C4-2B (cell line): Measurements from ENCODE around the gene KIAA0753.
"Not testable (repeated sequence)": the region's sequence is repeated elsewhere in the genome, so short reads cannot be mapped to it uniquely, and the experiment has no call there.

Experiments used
- H3K27ac ChIP-seq: fragments of 450-650 bp; 2 replicates; pipeline ENCODE4 v1.5.1; 2017
- ZFX ChIP-seq: fragments of 450-650 bp; IDR thresholded peaks from 2 replicates; pipeline ENCODE4 v1.6.1; 2017
- TF ChIP-seq, protein P1 (sequence below): fragments of 450-650 bp; conservative IDR thresholded peaks from 2 replicates; pipeline ENCODE4 v1.5.1; 2017; ENCODE audit warnings: mild to moderate bottlenecking

KIAA0753 gene

DNA sequence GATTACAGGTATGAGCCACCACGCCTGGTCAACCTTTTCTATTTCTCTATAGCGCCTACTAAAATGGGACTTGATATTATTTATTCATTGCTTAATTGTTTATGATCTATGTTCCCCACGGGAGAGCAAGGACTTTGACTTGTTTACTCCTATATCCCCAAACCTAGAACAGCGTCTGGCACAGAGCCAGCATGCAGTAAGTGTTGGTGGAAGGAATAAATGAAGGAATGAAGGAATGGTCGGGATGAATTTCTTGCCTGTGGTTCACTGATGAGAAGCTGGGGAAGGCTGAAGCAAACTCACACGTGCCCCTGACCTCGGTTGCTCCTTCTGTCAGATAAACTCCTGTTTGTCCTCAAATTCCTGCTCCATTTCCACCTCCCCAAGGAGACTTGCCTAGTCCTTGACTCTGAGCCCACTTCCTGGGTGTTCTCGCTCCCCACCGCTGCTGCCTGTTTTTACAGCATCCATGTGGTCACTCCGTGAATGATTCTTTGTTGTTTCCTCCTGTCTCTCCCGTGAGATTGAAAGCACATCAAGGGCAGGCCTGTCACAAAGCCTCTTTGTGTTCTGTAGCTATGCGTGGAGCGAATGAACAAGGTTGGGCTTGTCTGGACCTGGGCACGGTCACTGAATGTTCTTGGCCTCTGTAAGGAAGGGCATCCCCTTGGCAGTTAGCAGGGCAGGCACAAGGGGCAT is 28.4 kb upstream of the KIAA0753 start:
- no peak overlapping the region for H3K27ac ChIP-seq
- no peak for TF ChIP-seq ZFX
- TF ChIP-seq, protein P1, sequence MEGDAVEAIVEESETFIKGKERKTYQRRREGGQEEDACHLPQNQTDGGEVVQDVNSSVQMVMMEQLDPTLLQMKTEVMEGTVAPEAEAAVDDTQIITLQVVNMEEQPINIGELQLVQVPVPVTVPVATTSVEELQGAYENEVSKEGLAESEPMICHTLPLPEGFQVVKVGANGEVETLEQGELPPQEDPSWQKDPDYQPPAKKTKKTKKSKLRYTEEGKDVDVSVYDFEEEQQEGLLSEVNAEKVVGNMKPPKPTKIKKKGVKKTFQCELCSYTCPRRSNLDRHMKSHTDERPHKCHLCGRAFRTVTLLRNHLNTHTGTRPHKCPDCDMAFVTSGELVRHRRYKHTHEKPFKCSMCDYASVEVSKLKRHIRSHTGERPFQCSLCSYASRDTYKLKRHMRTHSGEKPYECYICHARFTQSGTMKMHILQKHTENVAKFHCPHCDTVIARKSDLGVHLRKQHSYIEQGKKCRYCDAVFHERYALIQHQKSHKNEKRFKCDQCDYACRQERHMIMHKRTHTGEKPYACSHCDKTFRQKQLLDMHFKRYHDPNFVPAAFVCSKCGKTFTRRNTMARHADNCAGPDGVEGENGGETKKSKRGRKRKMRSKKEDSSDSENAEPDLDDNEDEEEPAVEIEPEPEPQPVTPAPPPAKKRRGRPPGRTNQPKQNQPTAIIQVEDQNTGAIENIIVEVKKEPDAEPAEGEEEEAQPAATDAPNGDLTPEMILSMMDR, result no peak

DNA sequence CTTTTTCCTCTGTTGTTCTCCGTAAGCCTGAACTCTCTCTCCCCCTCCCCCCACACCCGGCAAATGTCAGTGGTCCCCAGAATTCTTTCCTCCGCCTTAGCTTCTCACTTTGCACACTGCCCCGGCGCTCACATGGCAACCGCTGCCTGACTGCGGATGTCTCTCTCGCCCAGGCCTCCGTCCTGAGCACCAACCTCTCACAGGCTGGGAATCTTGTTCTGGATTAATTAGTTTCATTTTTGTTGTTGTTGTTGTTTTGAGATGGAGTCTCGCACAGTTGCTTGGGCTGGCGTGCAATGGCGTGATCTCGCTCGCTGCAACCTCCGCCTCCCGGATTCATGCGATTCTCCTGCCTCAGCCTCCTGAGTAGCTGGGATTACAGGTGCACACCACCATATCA is 27.7 kb upstream of the KIAA0753 start:
- TF ChIP-seq, protein P1, result no peak
- TF ChIP-seq ZFX, result no peak
- H3K27ac ChIP-seq, result no peak overlapping the region

DNA sequence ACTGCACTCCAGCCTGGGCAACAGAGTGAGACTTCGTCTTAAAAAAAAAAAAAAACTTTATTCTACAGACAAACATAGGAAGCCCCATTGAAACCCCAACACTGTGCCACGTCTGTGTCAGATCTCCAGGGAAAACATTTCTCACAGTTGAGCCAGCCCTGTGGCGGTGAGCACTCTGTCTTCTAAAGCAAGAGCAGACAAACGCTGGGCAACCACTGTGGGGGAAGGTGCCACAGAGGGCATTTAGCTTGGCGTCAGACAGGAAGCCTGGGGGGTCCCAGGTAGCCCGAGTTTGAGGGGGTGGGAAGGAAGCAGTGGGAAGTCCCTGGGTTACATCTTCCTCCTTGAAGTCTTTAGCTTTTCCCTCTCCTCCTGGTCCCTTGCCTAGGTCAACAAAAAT is 27.0 kb upstream of the KIAA0753 start:
- no peak overlapping the region for H3K27ac ChIP-seq
- TF ChIP-seq, protein P1, result no peak
- no peak for TF ChIP-seq ZFX

DNA sequence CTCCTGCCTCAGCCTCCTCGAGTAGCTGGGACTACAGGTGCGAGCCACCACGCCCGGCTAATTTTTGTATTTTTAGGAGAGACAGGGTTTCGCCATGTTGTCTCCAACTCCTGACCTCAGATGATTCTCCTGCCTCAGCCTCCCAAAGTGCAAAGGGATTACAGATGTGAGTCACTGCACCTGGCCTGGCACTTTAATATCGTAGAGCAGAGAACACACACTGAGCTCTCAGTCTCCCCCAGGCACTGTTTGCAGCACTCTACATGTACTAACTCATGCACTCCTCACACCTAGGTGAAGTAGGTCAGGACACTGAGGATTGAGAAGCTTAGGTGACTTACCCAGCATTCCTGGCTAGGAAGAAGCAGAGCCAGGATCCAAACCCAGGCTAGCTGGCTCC is 26.0 kb upstream of the KIAA0753 start:
- no peak overlapping the region for H3K27ac ChIP-seq
- no peak for TF ChIP-seq ZFX
- TF ChIP-seq, protein P1, result no peak

DNA sequence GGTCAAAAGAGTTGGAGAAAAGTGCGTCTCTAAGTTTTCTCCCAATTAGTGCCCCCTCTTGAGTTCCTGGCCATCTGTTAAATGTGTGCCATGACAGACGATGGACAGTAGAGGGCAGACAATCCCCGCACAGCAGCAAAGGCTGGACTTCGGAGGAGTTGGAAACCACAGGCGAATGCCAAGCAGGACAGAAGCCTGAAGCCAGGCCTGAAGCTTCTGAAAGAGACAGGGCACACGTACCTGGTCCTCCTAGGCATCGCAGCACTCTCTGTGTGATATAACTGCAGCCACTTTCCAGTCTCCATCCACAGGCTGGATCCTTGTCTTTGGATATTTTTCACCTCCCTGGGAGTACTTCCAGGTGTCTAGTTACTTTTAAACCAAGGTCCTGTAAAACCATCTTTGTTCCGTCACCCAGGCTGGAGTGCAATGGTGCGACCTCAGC is 25.6 kb upstream of the KIAA0753 start:
- H3K27ac ChIP-seq, result no peak overlapping the region
- no peak for TF ChIP-seq ZFX
- TF ChIP-seq, protein P1, result peak; percentile 96

DNA sequence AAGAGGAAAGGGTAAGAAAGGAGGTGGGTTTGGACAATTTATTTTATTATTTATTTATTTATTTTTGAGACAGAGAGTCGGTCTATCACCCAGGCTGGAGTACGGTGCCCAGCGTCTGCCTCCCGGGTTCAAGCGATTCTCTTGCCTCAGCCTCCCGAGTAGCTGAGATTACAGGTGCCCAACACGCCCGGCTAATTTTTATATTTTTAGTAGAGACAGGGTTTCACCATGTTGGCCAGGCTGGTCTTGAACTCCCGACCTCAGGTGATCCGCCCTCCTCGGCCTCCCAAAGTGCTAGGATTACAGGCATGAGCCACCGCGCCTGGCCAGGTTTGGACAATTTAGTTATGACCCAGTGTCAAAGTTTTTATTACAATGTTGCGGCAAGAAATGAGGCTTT is 22.7 kb upstream of the KIAA0753 start:
- not testable (repeated sequence) for H3K27ac ChIP-seq

DNA sequence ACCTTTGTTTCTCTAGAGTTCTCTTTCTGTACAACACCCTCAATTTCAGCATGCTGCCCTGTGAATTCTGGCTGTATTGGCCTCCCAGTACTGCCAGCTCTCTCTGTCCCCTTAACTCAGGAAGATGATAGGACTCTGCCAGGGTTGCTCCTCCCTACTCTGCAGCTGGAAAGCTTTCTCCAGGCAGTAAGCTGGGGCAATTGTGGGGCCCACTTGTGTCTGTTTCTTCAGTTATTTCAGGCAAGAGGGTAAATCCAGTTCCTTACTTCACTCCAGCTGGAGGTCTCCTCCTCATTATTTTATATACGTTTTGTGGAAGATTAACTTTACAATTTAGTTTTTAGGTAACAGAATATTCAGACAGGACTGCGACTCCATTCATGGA is 20.9 kb upstream of the KIAA0753 start:
- no peak for TF ChIP-seq ZFX
- TF ChIP-seq, protein P1, result no peak
- no peak overlapping the region for H3K27ac ChIP-seq

DNA sequence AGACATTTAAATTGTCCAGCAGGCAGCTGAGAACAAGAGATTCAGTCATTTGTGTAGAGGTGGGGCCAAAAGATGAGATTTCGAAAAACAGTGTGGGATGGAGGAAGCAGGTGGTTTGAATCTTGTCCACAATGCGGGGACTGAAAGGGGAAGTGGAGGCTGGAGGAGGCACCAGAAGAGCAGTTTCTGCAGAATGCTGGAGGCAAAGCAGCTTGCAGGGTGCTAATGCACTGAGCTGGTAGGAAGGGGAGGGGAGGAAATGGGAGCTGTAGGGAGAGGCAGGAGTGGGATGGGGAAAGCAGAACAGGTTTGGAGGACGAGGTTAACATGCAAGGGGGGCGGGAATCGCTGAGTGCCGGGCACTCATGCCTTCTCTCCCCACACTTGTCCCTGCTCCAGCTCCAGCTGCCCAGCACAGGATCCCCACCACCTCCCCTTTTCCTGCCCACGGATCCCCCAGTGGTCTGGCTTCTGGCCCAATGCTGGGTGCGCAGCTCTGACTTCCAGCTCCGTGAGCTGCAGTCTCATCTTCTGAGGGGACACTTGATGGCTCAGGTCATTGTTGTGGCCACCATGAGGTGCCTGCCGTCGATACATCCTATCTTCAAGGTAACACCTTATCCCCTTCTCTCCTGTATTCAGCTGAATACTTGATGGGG is 20.4 kb upstream of the KIAA0753 start:
- H3K27ac ChIP-seq, result no peak overlapping the region

More for the DNA sequence above, 20.4 kb upstream of the KIAA0753 start:
- no peak for TF ChIP-seq ZFX
- TF ChIP-seq, protein P1, result no peak
